Stimulated activated naive CD4-positive, alpha-beta T cell (primary cell): ENCODE data around the gene SBNO2.

Experiments used
- DNase-seq, 6 experiments: peaks; one replicate each; lab custom pipeline; 2025; lab: John Stamatoyannopoulos, UW

The SBNO2 gene, protein sequence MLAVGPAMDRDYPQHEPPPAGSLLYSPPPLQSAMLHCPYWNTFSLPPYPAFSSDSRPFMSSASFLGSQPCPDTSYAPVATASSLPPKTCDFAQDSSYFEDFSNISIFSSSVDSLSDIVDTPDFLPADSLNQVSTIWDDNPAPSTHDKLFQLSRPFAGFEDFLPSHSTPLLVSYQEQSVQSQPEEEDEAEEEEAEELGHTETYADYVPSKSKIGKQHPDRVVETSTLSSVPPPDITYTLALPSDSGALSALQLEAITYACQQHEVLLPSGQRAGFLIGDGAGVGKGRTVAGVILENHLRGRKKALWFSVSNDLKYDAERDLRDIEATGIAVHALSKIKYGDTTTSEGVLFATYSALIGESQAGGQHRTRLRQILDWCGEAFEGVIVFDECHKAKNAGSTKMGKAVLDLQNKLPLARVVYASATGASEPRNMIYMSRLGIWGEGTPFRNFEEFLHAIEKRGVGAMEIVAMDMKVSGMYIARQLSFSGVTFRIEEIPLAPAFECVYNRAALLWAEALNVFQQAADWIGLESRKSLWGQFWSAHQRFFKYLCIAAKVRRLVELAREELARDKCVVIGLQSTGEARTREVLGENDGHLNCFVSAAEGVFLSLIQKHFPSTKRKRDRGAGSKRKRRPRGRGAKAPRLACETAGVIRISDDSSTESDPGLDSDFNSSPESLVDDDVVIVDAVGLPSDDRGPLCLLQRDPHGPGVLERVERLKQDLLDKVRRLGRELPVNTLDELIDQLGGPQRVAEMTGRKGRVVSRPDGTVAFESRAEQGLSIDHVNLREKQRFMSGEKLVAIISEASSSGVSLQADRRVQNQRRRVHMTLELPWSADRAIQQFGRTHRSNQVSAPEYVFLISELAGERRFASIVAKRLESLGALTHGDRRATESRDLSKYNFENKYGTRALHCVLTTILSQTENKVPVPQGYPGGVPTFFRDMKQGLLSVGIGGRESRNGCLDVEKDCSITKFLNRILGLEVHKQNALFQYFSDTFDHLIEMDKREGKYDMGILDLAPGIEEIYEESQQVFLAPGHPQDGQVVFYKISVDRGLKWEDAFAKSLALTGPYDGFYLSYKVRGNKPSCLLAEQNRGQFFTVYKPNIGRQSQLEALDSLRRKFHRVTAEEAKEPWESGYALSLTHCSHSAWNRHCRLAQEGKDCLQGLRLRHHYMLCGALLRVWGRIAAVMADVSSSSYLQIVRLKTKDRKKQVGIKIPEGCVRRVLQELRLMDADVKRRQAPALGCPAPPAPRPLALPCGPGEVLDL (N-terminal part only)

DNA sequence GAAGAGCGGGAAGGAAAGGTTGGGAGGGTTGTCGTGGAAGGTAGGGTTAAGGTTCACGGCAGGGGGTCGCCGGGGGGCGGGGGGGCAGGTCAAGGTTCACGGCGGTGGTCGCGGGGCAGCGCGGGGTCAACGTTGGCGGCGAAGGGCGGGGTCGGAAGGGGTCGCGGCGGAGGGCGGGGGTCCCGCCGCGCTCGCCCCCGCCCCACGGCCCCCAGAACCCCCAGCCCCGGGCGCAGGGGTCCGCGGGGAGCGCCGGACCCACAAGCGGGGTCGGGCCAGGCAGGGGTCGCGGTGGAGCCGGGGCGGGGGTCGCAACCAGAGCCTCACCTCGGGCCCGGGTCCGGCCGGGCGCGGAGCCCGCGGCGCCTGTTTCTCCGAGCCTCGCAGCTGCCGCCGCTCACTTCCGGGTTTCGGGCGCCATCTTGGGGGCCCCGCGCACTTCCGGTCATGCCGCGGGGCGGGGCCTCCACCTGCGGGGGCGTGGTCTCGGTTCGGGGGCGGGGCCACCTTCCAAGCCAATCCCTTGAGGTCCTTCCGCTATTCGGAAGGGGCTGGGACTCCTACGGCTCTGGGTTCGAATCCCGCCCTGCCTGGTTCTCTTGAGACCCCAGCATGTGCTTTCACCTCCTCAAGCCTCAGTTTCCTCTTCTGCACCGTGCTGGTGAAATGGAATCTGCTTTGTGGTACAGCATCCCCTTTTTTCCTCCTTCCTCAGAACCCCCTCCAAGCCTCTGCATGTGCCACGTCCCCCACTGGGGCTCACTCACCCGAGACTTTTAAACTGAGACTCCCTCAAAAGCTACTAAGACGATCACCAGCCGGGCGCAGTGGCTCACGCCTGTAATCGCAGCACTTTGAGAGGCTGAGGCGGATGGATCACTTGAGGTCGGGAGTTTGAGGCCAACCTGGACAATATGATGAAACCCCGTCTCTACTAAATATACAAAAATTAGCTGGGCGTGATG, at the start of gene SBNO2:
SBNO2 (minus strand) TSS at position 424 of the 965 bp plus-strand sequence. CDS start 19,992 bp downstream, outside the sequence.
- peak; percentile 56 to 89 (median 85) for DNase-seq

DNA sequence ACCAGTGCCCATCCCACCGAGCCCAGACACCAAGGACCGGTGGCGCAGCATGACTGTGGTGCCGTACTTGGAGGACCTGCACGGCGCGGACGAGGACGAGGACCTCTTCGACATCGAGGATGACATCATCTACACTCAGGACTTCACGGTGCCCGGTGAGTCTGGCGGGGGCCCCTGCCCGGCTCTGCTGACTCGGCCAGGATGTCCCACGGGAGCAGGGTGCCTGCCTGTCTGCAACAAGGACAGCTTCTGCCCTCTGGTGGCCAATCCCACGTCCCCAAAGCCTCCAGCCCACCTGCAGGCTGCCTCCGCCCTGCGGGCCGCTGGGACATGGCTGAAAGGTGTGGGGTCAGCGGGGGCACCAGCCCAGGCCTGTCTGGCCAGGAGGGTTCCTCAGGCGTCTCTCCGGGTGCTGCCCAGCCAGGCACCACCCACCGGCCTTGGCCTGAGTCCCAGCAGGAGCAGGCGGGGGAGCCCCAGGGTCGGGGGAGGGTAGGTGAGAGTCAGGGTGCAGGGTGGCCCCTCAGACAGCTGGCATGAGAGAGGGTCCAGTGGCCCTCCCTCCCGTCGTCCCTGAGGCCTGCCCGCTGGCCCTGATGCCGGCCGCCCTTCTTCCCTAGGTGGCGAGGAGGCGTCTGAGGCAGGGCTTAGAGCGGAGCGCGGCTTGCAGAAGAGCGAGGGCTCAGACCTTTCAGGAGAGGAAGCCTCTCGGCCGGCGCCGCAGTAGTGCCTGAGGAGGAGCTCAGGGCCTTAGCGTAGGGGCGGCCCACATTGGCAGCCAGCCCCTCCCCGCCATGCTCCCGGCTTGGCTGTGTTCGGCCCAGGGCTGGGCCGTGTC, 49.2 kb upstream of the SBNO2 start:
- no peak for DNase-seq

GRCh38 chr19:1222394-1222793, 48.3 kb upstream of the SBNO2 start:
- DNase-seq, result no peak

DNA sequence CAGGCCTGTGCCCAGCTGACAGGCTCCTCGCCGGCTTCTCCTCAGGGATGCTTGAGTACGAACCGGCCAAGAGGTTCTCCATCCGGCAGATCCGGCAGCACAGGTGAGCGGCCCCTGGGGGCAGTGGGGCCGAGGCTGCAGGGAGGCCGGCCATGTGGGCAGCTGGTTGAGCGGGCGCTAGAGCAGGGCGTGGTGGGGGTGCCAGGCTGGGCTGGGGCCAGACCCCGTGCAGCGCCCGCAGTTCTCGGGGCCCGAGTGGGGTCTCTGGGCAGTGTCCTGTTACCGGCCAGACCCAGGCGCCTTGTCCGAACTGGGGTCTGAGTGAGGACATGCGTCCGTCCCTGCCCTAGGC, 47.8 kb upstream of the SBNO2 start:
- no peak for DNase-seq

DNA sequence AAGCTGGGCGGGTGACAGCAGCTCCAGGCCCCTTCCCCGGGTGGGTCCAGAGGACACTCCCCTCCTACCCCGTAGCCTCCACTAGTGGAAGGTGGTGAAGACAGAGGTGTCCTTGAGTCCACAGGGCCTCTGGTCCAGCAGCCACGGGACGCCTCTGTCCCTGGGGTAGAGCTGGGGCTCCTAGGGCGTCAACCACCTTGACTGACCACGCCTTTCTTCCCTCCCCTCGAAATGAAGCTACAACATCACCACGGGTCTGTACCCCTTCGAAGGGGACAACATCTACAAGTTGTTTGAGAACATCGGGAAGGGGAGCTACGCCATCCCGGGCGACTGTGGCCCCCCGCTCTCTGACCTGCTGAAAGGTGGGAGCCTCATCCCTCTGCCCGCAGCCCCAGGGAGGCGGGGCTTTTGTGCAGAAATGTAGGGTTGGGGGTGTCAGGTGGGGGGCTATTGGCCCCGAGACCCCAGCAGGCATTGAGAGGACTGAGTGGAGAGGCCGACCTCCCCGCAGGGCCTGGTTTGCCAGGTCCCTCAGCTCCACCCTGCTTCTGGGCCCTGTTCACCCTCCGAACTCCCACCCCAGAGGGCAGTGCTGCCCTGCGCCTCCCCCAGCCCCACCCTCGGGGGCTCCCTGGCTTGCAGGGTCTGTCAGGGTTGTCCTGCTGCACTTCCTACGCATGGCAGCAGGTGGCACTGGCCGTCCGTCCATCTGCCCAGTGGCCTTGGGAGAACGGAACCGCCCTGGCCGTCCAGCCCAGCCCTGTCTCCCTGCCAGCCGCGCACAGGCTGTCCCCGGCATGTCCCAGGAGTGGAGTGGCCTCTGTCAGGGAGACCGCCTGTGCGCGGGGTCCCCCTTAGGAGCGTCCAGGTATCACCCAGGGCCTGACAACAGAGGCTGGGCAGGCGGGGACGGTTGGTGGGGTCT, 47.2 kb upstream of the SBNO2 start:
- no peak for DNase-seq

DNA sequence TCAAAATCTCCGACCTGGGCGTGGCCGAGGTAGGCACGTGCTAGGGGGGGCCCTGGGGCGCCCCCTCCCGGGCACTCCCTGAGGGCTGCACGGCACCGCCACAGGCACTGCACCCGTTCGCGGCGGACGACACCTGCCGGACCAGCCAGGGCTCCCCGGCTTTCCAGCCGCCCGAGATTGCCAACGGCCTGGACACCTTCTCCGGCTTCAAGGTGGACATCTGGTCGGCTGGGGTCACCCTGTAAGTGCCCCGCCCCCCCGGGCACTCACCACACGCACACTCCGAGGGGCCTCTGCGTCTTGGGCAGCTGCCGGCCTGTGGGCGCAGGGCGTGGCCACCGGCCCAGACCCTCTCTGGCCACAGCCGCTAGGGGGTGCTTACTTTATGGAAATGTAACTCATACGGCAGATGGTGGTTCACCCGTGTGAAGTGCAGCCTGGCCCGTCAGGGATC, 46.4 kb upstream of the SBNO2 start:
- no peak for DNase-seq

DNA sequence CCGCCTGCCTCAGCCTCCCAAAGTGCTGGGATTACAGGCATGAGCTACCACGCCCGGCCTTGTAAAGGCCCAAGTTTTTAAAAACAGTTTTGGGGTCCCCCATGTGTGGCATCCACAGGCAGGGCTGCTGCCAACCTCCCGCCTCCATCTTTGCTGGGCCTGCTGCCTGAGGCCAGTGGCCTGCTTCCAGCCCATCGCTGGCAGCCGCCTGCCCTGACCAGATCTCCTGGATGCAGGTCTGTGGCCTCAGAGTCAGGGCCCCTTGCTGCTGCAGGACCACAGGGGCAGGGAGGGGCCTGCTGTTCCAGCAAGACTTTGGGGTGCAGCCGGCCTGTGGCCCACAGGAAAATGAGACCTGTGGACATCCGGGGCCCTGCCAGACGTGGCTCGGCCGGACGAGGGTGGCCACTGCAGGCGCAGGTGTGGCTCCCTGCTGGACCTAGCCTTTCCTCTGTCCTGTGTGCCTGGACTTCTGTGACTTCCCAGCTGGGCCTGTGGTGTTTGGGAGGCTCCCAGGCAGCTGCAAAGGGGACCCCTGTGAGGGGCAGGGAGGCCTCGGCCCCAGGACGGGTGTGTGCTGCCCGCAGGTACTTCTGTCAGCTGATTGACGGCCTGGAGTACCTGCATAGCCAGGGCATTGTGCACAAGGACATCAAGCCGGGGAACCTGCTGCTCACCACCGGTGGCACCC, 45.9 kb upstream of the SBNO2 start:
- DNase-seq, result no peak

DNA sequence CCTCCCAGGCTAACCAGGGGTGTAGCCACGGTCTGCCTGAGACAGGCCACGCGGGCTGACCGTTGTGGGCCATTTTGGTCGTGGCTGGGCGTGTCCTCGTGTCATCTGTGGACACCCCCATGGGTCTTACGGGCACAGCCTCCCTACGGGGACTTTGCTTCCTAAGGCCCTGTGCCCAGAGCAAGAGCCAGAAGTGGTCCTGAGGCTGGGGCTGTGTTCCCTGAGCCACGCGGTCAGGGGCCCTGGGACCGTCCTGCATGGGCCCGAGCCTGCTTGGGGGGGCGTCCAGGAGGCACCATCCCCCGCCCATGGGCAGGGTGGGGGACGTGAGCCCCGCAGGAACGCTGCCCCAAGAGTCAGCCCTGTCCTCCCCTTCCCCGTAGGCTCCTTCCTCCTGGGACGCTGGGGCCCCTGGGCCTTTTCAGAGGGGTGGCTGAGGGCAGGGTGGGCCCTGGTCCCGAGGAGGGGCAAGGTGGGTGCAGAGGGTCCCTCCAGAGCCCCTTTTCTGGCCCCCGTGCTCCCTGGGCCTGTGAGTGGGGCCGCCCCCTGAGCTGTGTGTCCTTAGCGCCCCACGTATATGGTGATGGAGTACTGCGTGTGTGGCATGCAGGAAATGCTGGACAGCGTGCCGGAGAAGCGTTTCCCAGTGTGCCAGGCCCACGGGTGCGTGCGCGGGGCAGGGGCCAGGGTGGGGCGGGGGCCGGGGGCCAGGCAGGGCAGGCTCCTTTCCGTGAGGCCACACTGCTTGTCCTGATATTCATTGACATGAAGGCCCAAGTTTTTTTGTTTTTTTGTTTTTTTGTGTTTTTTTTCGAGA, 44.9 kb upstream of the SBNO2 start:
- no peak for DNase-seq

- no peak for DNase-seq
Observed at GRCh38 chr19:1217366-1217765, 43.3 kb upstream of the SBNO2 start.

DNA sequence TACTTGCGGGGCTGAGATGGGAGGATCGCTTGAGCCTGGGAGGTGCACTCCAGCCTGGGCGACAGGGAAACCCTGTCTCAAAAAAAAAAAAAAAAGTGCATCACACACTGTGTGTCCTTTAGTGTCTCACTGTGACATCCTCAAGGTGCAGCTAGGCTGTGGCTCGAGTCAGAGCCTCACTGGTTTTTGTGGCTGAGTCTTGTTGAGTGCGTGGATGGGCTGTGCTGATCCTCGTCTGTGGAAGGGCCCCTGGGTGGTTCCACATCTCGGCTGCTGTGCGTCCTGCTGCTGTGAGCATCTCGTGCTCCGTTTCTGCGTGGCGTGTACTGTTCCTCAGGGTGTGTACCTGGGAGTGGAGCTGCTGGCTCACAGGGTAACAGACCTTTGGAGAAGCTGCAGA, 42.7 kb upstream of the SBNO2 start:
- DNase-seq, result no peak

DNA sequence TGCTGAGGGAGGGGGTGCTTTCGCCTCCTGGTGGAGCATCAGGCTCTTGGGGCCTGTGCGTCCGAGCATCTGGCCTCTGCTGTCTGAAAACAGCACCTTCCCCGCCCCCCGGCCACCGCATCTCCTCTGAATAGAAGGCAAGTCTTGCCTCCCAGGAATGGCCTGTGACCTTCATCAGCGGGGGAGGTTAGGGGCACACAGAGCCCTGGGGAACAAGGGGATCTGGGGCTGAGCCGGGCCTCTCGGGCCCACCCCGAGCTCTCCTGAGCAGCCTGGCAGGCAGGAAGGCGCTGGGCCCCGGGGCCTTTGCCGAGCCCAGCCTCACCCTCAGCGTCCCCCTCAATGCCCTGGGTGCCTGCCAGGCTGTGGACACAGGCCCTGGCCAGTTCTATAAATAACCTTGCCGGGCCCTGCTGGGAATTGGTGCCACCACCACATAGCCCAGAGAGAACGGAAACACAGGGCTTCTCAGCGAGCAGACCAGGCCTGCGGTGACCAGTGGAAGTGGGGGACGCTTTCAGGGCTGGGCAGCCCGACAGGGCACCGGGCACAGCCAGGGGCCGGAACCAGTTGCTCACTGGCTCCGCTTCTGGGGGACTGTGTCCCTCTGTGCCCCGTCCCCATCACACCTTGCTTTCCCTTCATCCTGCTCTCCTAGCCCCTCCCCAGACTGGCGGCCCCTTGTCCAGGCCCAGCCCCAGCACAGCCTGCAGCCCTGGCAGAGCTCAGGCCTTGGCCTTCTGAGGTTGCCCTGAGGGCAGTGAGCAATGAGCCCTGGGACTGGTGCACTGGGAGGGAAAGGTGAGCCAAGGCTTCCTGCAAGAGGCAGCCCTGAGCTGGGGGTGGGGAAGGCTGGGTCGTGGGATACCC, 41.0 kb upstream of the SBNO2 start:
- no peak for DNase-seq

DNA sequence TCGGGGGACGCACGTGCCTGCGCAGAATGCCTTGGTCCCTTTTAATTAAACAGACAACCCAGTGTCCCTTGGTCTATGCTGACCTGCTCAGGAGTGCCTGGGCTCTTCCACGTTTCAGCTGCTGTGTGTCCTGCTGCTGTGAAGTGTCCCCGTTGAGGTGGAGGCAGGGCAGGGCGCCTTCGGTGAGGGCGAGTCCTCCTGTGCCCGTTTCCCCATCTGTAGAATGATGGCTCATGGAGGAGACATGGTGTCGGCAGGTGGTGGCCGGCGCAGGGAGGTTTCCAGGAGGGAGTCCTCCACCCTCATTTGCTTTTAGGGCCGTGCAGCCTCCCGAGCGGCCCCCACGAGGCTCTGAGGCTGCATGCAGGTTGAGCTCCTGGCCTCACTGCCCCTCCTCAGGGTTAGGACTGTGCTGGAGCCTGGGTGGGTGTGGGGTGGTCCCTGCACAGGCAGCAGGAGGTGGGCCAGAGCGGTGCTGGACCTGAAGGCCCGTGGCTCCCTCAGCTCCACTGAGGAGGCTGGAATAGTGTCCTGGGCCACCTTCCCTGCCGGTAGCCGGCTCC, 40.3 kb upstream of the SBNO2 start:
- no peak for DNase-seq

DNA sequence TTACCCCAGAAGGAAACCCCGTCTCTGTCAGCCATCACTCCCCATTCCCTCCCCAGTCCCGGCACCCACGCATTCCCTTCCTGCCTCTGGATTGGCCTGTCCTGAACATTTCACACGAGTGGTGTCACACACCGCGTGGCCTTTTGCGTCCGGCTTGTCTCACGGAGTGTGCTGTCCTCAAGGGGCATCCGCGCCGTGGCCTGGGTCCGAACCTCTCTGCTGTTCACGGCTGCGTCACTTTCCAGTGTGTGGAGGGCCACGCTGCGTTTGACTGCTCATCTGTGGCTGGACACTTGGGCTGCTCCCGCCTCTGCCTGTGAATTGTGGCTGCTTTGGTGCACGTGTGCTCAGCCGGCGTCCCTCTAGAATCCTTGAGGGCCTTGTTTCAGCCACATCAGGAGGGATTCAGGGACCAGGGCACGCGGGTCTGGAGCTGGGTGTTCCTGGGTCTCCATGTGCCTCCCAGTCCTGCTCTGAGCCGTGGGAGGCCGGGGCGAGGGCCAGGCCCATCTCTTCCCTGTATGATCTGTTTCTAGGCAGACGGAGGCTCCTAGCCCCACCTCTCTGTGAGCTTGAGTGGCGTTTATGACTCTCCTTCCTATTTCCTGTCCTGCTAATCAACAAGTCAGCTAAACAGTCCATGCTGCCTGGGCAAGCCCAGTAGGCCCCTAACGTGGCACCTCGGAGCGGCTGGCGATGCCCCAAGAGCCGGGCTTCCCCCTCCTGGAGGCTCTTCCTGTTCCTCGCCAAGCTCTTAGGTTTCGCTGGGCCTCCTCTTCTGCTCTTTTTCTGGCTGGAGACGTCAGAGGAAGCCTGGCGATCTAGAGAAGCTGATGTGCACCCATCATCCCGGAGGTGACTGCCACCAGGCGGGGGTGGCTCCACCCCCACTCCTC, 39.6 kb upstream of the SBNO2 start:
- DNase-seq, result peak; percentile 23 to 53 (median 38)

GRCh38 chr19:1211494-1212234, 37.6 kb upstream of the SBNO2 start:
- DNase-seq, result no peak

DNA sequence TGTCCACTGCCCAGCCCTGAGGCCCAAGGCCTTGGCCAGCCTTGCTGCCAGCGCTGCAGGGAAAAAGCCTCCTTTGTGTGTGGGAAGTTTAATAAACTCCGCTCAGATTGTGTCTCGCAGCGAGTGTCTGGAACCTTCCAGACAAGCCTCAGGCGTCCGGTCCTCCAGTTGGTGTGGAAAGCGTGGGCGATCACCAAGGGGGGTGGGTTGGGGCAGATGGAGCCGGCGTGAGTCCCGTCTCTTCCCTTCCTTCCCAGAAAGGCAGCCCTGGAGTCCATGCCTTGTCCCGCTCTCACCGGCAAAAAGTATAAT, 36.1 kb upstream of the SBNO2 start:
- no peak for DNase-seq
